ENCODE results near the gene CEACAM6. TPM values are rescaled to one million over a fixed set of nuclear protein-coding genes. Genes with fewer than 3 reads are reported as not detected.

Gene CEACAM6
- total RNA-seq, 2 experiments from 2014 or later: not detected

GRCh38 chr19:41709951-41710645, 45.2 kb upstream of the CEACAM6 start:
- no peak overlapping the region for H3K27ac ChIP-seq (ENCODE audit: low read depth in 1 of 2, low read length in 2 of 2)
- H3K4me3 ChIP-seq (ENCODE audit: low read length): no peak overlapping the region
- ChIA-PET POLR2A (no interaction called here), CTCF (no interaction called here)
- peaks cover 16 to 21% of the 10 kb centered on the region in 2 experiments for H3K27me3 ChIP-seq (ENCODE audit: control insufficient read depth in 1 of 2, insufficient read depth in 2 of 2, low read length in 2 of 2)
- H3K4me3 Mint-ChIP-seq: no peak overlapping the region
- no peaks in the 10 kb centered on the region for H3K36me3 Mint-ChIP-seq (ENCODE audit: low read depth)
- peaks cover 68% of the 10 kb centered on the region for H3K27me3 Mint-ChIP-seq
- intact Hi-C loops (cut with DNase I, micrococcal nuclease): loop anchor here in 1 of 2 experiments (5.0 kb wide), 1 partner anchor 68 kb away; no protein-coding TSS in a partner anchor
- H3K4me1 Mint-ChIP-seq (ENCODE audit: low read depth): no peaks in the 10 kb centered on the region
- DNase-seq (no peak), ATAC-seq (ENCODE audit: poor library complexity) (no peak)
- no peaks in the 10 kb centered on the region for H3K9me3 Mint-ChIP-seq
- TF ChIP-seq, protein P1, sequence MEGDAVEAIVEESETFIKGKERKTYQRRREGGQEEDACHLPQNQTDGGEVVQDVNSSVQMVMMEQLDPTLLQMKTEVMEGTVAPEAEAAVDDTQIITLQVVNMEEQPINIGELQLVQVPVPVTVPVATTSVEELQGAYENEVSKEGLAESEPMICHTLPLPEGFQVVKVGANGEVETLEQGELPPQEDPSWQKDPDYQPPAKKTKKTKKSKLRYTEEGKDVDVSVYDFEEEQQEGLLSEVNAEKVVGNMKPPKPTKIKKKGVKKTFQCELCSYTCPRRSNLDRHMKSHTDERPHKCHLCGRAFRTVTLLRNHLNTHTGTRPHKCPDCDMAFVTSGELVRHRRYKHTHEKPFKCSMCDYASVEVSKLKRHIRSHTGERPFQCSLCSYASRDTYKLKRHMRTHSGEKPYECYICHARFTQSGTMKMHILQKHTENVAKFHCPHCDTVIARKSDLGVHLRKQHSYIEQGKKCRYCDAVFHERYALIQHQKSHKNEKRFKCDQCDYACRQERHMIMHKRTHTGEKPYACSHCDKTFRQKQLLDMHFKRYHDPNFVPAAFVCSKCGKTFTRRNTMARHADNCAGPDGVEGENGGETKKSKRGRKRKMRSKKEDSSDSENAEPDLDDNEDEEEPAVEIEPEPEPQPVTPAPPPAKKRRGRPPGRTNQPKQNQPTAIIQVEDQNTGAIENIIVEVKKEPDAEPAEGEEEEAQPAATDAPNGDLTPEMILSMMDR (IDR thresholded peaks at IDR 0.05): no peak
- H3K4me1 ChIP-seq (ENCODE audit: insufficient read depth, low read length): peaks cover 8% of the 10 kb centered on the region
- H3K9me3 ChIP-seq (ENCODE audit: control insufficient read depth in 1 of 2, insufficient read depth in 1 of 2, low read length in 2 of 2): peaks cover 0 to 8% of the 10 kb centered on the region in 2 experiments
- H3K27ac Mint-ChIP-seq: no peak overlapping the region
- H3K36me3 ChIP-seq (ENCODE audit: insufficient read depth, low read length): no peaks in the 10 kb centered on the region

DNA sequence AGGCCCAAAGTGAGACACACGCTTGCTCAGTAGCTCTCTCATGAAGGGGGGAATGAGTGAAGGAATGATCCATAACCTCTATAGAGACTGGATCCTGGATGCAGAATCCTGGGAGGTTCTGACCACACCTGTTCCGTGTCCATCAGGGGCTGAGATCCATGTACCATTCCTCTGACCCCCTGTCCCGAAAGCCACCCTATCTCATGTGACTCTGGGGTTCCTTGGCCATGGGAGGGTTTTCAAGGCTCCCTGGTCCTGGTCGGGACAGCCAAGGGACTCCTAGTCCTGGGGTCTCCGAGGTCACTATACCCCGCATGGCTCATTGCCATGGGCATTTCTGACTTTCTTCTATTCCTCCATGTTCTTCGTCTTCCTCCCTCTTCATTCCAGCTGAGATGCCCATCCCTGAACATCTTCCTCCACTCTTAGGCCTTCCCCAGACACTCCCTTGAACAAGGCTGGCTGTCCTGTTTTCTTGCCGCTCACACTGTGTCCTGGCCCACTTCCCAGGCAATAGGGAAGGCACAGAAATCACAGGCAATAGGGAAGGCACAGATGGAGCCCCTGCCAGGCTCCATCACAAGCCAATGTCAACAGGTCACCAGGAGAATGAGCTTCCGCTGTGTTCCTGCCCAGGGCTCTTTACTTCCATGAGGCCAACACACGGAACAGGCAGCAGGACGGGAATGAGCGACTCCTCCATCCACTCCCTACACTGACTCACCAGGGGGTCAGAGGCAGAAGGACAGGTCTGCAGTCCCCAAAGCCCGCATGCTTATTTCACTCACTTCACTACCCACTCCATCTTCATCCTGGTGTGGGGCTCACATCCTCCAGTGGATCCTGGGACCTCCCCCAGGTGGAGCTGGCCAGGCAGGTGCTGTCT, 43.7 kb upstream of the CEACAM6 start:
- intact Hi-C loops (cut with DNase I, micrococcal nuclease): no loop called here
- Histone ChIP-seq H3K27me3 (ENCODE audit: control insufficient read depth in 1 of 2, insufficient read depth in 2 of 2, low read length in 2 of 2) (peaks cover 14 to 27% of the 10 kb centered on the region in 2 experiments), H3K27ac (ENCODE audit: low read depth in 1 of 2, low read length in 2 of 2) (no peak overlapping the region), H3K4me3 (ENCODE audit: low read length) (no peak overlapping the region), H3K4me1 (ENCODE audit: insufficient read depth, low read length) (peaks cover 4% of the 10 kb centered on the region), H3K9me3 (ENCODE audit: control insufficient read depth in 1 of 2, insufficient read depth in 1 of 2, low read length in 2 of 2) (peaks cover 0 to 5% of the 10 kb centered on the region in 2 experiments), H3K36me3 (ENCODE audit: insufficient read depth, low read length) (no peaks in the 10 kb centered on the region)
- H3K4me1 Mint-ChIP-seq (ENCODE audit: low read depth): no peaks in the 10 kb centered on the region
- DNase-seq: no peak
- H3K4me3 Mint-ChIP-seq: no peak overlapping the region
- POLR2A ChIA-PET: no interaction called here
- no peaks in the 10 kb centered on the region for H3K36me3 Mint-ChIP-seq (ENCODE audit: low read depth)
- CTCF ChIA-PET: no interaction called here
- no peak for ATAC-seq (ENCODE audit: poor library complexity)
- peaks cover 68% of the 10 kb centered on the region for H3K27me3 Mint-ChIP-seq
- H3K27ac Mint-ChIP-seq: no peak overlapping the region
- H3K9me3 Mint-ChIP-seq: no peaks in the 10 kb centered on the region
- TF ChIP-seq, protein P1 (IDR thresholded peaks at IDR 0.05): no peak

DNA sequence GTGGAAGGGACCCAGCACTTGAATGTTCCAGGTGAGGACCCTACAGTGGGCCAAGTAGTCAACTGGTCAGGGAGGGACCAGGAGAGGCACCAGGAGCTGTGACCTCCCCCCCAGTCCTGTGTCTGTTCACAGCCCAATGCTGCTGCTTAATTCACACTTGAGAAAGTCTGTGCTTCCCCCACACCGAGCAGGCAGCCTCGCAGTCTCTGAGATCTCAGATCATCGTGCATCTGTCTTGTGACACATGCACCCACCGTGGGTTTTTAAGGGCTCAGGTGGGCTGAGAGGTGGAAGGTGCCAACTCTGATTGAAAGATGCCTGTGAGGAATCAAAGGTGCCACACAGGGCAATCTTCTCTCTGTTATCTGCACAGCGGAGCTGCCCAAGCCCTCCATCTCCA, 40.7 kb upstream of the CEACAM6 start:
- peaks cover 72% of the 10 kb centered on the region for H3K27me3 Mint-ChIP-seq
- Histone ChIP-seq H3K9me3 (ENCODE audit: control insufficient read depth in 1 of 2, insufficient read depth in 1 of 2, low read length in 2 of 2) (no peaks in the 10 kb centered on the region), H3K4me3 (ENCODE audit: low read length) (no peak overlapping the region), H3K27ac (ENCODE audit: low read depth in 1 of 2, low read length in 2 of 2) (no peak overlapping the region), H3K4me1 (ENCODE audit: insufficient read depth, low read length) (no peaks in the 10 kb centered on the region), H3K36me3 (ENCODE audit: insufficient read depth, low read length) (no peaks in the 10 kb centered on the region), H3K27me3 (ENCODE audit: control insufficient read depth in 1 of 2, insufficient read depth in 2 of 2, low read length in 2 of 2) (peaks cover 21 to 33% of the 10 kb centered on the region in 2 experiments)
- H3K4me1 Mint-ChIP-seq (ENCODE audit: low read depth): no peaks in the 10 kb centered on the region
- H3K9me3 Mint-ChIP-seq: no peaks in the 10 kb centered on the region
- intact Hi-C loops (cut with DNase I, micrococcal nuclease): no loop called here
- TF ChIP-seq, protein P1 (IDR thresholded peaks at IDR 0.05): no peak
- no peaks in the 10 kb centered on the region for H3K36me3 Mint-ChIP-seq (ENCODE audit: low read depth)
- ChIA-PET POLR2A (no interaction called here), CTCF (no interaction called here)
- H3K27ac Mint-ChIP-seq: no peak overlapping the region
- DNase-seq: no peak
- ATAC-seq (ENCODE audit: poor library complexity): no peak
- no peak overlapping the region for H3K4me3 Mint-ChIP-seq

Measured in CD4-positive, alpha-beta T cell (primary cell).